ENCODE results near the gene ANKFY1.

The ANKFY1 gene

GRCh38 chr17:4180791-4181190, 83.0 kb downstream of the ANKFY1 start:
- Histone ChIP-seq H3K4me3 (ENCODE audit: insufficient read length, low read depth) (no peak overlapping the region), H3K4me1 (ENCODE audit: insufficient read depth, insufficient read length) (peaks cover 4% of the 10 kb centered on the region), H3K9ac (ENCODE audit: insufficient read length, low read depth) (no peak overlapping the region), H3K36me3 (ENCODE audit: insufficient read depth, insufficient read length, low read length) (peaks cover 85% of the 10 kb centered on the region), H3K27me3 (ENCODE audit: insufficient read depth, insufficient read length) (no peaks in the 10 kb centered on the region), H3K9me3 (ENCODE audit: insufficient read depth, low read length) (no peaks in the 10 kb centered on the region)
- no peak for TF ChIP-seq YY1 (IDR thresholded peaks at IDR 0.05; ENCODE audit: insufficient read depth, insufficient read length)
- no peak for TF ChIP-seq ZNF274 (IDR thresholded peaks at IDR 0.05; ENCODE audit: low read depth, low read length)
- TF ChIP-seq SUZ12 (IDR thresholded peaks at IDR 0.05; ENCODE audit: extremely low read depth, insufficient read depth, insufficient read length) = no peak
- no peak for DNase-seq (ENCODE audit: low read depth, low spot score)

- no peak overlapping the region for H3K9ac ChIP-seq (ENCODE audit: insufficient read length, low read depth)
- H3K27me3 ChIP-seq (ENCODE audit: insufficient read depth, insufficient read length) = no peaks in the 10 kb centered on the region
- no peak overlapping the region for H3K4me3 ChIP-seq (ENCODE audit: insufficient read length, low read depth)
- peaks cover 88% of the 10 kb centered on the region for H3K36me3 ChIP-seq (ENCODE audit: insufficient read depth, insufficient read length, low read length)
- DNase-seq (ENCODE audit: low read depth, low spot score) = no peak
- peaks cover 4% of the 10 kb centered on the region for H3K4me1 ChIP-seq (ENCODE audit: insufficient read depth, insufficient read length)
- TF ChIP-seq ZNF274 (IDR thresholded peaks at IDR 0.05; ENCODE audit: low read depth, low read length) (no peak), SUZ12 (IDR thresholded peaks at IDR 0.05; ENCODE audit: extremely low read depth, insufficient read depth, insufficient read length) (no peak), YY1 (IDR thresholded peaks at IDR 0.05; ENCODE audit: insufficient read depth, insufficient read length) (no peak)
- no peaks in the 10 kb centered on the region for H3K9me3 ChIP-seq (ENCODE audit: insufficient read depth, low read length)
Measured at GRCh38 chr17:4179071-4179470, 84.7 kb downstream of the ANKFY1 start.

GRCh38 chr17:4178651-4179050, 85.1 kb downstream of the ANKFY1 start:
- TF ChIP-seq YY1 (IDR thresholded peaks at IDR 0.05; ENCODE audit: insufficient read depth, insufficient read length) = no peak
- no peak for TF ChIP-seq SUZ12 (IDR thresholded peaks at IDR 0.05; ENCODE audit: extremely low read depth, insufficient read depth, insufficient read length)
- no peak for TF ChIP-seq ZNF274 (IDR thresholded peaks at IDR 0.05; ENCODE audit: low read depth, low read length)
- DNase-seq (ENCODE audit: low read depth, low spot score) = no peak
- H3K27me3 ChIP-seq (ENCODE audit: insufficient read depth, insufficient read length) = no peaks in the 10 kb centered on the region
- peaks cover 4% of the 10 kb centered on the region for H3K4me1 ChIP-seq (ENCODE audit: insufficient read depth, insufficient read length)
- no peak overlapping the region for H3K4me3 ChIP-seq (ENCODE audit: insufficient read length, low read depth)
- no peaks in the 10 kb centered on the region for H3K9me3 ChIP-seq (ENCODE audit: insufficient read depth, low read length)
- H3K9ac ChIP-seq (ENCODE audit: insufficient read length, low read depth) = no peak overlapping the region
- H3K36me3 ChIP-seq (ENCODE audit: insufficient read depth, insufficient read length, low read length) = peaks cover 89% of the 10 kb centered on the region

- DNase-seq (ENCODE audit: low read depth, low spot score) = no peak
- Histone ChIP-seq H3K9me3 (ENCODE audit: insufficient read depth, low read length) (no peaks in the 10 kb centered on the region), H3K4me1 (ENCODE audit: insufficient read depth, insufficient read length) (peaks cover 4% of the 10 kb centered on the region), H3K9ac (ENCODE audit: insufficient read length, low read depth) (no peak overlapping the region), H3K4me3 (ENCODE audit: insufficient read length, low read depth) (no peak overlapping the region), H3K36me3 (ENCODE audit: insufficient read depth, insufficient read length, low read length) (peaks cover 86% of the 10 kb centered on the region), H3K27me3 (ENCODE audit: insufficient read depth, insufficient read length) (no peaks in the 10 kb centered on the region)
- TF ChIP-seq YY1 (IDR thresholded peaks at IDR 0.05; ENCODE audit: insufficient read depth, insufficient read length) (no peak), SUZ12 (IDR thresholded peaks at IDR 0.05; ENCODE audit: extremely low read depth, insufficient read depth, insufficient read length) (no peak), ZNF274 (IDR thresholded peaks at IDR 0.05; ENCODE audit: low read depth, low read length) (no peak)
Measured at GRCh38 chr17:4177806-4178205, 86.0 kb downstream of the ANKFY1 start.

GRCh38 chr17:4176808-4177472, 86.8 kb downstream of the ANKFY1 start:
- no peak for DNase-seq (ENCODE audit: low read depth, low spot score)
- no peak overlapping the region for H3K4me3 ChIP-seq (ENCODE audit: insufficient read length, low read depth)
- no peaks in the 10 kb centered on the region for H3K9me3 ChIP-seq (ENCODE audit: insufficient read depth, low read length)
- TF ChIP-seq ZNF274 (IDR thresholded peaks at IDR 0.05; ENCODE audit: low read depth, low read length) (no peak), SUZ12 (IDR thresholded peaks at IDR 0.05; ENCODE audit: extremely low read depth, insufficient read depth, insufficient read length) (no peak), YY1 (IDR thresholded peaks at IDR 0.05; ENCODE audit: insufficient read depth, insufficient read length) (no peak)
- peaks cover 83% of the 10 kb centered on the region for H3K36me3 ChIP-seq (ENCODE audit: insufficient read depth, insufficient read length, low read length)
- H3K9ac ChIP-seq (ENCODE audit: insufficient read length, low read depth) = no peak overlapping the region
- H3K4me1 ChIP-seq (ENCODE audit: insufficient read depth, insufficient read length) = peaks cover 4% of the 10 kb centered on the region
- H3K27me3 ChIP-seq (ENCODE audit: insufficient read depth, insufficient read length) = no peaks in the 10 kb centered on the region

GRCh38 chr17:4175921-4176807, 87.6 kb downstream of the ANKFY1 start:
- Histone ChIP-seq H3K36me3 (ENCODE audit: insufficient read depth, insufficient read length, low read length) (peaks cover 83% of the 10 kb centered on the region), H3K27me3 (ENCODE audit: insufficient read depth, insufficient read length) (no peaks in the 10 kb centered on the region), H3K9me3 (ENCODE audit: insufficient read depth, low read length) (no peaks in the 10 kb centered on the region), H3K4me3 (ENCODE audit: insufficient read length, low read depth) (no peak overlapping the region), H3K9ac (ENCODE audit: insufficient read length, low read depth) (no peak overlapping the region), H3K4me1 (ENCODE audit: insufficient read depth, insufficient read length) (peaks cover 4% of the 10 kb centered on the region)
- no peak for DNase-seq (ENCODE audit: low read depth, low spot score)
- TF ChIP-seq SUZ12 (IDR thresholded peaks at IDR 0.05; ENCODE audit: extremely low read depth, insufficient read depth, insufficient read length) = no peak
- no peak for TF ChIP-seq YY1 (IDR thresholded peaks at IDR 0.05; ENCODE audit: insufficient read depth, insufficient read length)
- no peak for TF ChIP-seq ZNF274 (IDR thresholded peaks at IDR 0.05; ENCODE audit: low read depth, low read length)

- H3K27me3 ChIP-seq (ENCODE audit: insufficient read depth, insufficient read length) = no peaks in the 10 kb centered on the region
- H3K9ac ChIP-seq (ENCODE audit: insufficient read length, low read depth) = no peak overlapping the region
- no peak for DNase-seq (ENCODE audit: low read depth, low spot score)
Measured at GRCh38 chr17:4174556-4174955, 89.2 kb downstream of the ANKFY1 start.

More at GRCh38 chr17:4174556-4174955, 89.2 kb downstream of the ANKFY1 start:
- peaks cover 4% of the 10 kb centered on the region for H3K4me1 ChIP-seq (ENCODE audit: insufficient read depth, insufficient read length)
- H3K4me3 ChIP-seq (ENCODE audit: insufficient read length, low read depth) = no peak overlapping the region
- TF ChIP-seq YY1 (IDR thresholded peaks at IDR 0.05; ENCODE audit: insufficient read depth, insufficient read length) = no peak
- TF ChIP-seq SUZ12 (IDR thresholded peaks at IDR 0.05; ENCODE audit: extremely low read depth, insufficient read depth, insufficient read length) = no peak
- no peak for TF ChIP-seq ZNF274 (IDR thresholded peaks at IDR 0.05; ENCODE audit: low read depth, low read length)
- H3K9me3 ChIP-seq (ENCODE audit: insufficient read depth, low read length) = no peaks in the 10 kb centered on the region
- H3K36me3 ChIP-seq (ENCODE audit: insufficient read depth, insufficient read length, low read length) = peaks cover 88% of the 10 kb centered on the region
